Dendritic cell treated with granulocyte-macrophage colony-stimulating factor and Interleukin-4, amounts not matched to agents 40 ng/mL and 50 ng/mL, for 4 days (primary cell): ENCODE measurements around the gene OLFM1.

Source experiments
- H3K27ac Mint-ChIP-seq: one replicate; pipeline ENCODE4 v1.8.0; 2022; ENCODE audit warnings: mild to moderate bottlenecking, mixed read lengths
- H3K27me3 Mint-ChIP-seq: one replicate; pipeline ENCODE4 v1.8.0; 2022; ENCODE audit warnings: mild to moderate bottlenecking, mixed read lengths
- H3K36me3 Mint-ChIP-seq: one replicate; pipeline ENCODE4 v1.8.0; 2022; ENCODE audit warnings: low read depth, mixed read lengths
- H3K4me1 Mint-ChIP-seq: one replicate; pipeline ENCODE4 v1.8.0; 2022; ENCODE audit warnings: low read depth, mixed read lengths
- H3K4me3 Mint-ChIP-seq: one replicate; pipeline ENCODE4 v1.8.0; 2022; ENCODE audit warnings: mild to moderate bottlenecking, moderate library complexity, mixed read lengths
- H3K9me3 Mint-ChIP-seq: one replicate; pipeline ENCODE4 v1.8.0; 2022; ENCODE audit warnings: mixed read lengths
- intact Hi-C: fragments of 100-400 bp; cut with micrococcal nuclease; formaldehyde crosslinking; loops from one replicate; pipeline ENCODE4 v1.15.0; 2022

The OLFM1 gene

DNA sequence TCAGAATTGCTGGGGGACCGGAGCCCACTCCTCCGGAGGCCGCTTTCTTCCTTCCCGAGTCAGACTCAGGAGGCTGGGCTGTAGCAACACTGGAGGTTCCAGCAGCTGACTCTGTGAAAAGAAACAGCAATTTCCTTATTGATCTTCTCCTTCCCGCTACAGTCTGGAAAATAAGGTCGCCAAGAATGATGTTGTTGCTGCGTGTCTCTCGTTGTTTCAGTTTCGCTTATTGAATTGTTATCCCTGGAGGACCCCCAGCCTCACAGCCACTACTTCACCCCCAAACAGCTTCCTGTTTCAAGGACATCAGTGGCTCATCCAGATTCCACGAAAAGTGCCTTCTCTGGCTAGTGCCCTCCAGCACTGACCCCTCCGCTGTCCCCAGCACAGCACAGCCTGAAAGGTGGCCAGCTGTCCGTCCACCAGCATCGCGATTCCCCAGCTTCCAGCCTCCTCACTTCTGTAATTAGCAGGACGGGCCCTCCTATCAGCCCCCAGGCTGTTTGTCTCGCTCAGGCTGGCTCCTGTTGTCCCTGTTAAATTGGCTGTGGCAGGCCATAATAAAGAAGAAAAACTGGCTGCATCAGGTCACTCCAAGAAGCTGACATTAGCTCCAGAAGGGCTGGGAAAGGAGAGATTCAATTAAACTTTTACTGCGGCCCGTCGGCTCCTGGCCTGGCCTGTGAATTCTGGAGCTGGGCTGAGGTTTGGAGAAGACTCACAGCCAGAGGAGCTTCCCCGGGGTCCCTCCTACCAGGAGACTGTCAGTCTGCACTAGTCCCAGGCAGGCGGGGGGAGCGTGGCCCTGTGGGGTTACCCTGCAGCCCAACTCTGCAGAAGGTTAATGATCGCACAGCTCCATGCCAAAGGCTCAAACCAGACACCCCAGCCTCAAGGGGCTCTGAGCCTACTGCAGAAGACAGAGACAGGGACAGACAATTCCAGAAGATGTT lies 40.5 kb downstream of the OLFM1 start:
- Mint-ChIP-seq H3K36me3 (no peaks in the 10 kb centered on the region), H3K9me3 (no peaks in the 10 kb centered on the region), H3K4me1 (no peaks in the 10 kb centered on the region), H3K27ac (no peak overlapping the region), H3K4me3 (no peak overlapping the region), H3K27me3 (peaks cover 2% of the 10 kb centered on the region)
- intact Hi-C loops = no loop called here

DNA sequence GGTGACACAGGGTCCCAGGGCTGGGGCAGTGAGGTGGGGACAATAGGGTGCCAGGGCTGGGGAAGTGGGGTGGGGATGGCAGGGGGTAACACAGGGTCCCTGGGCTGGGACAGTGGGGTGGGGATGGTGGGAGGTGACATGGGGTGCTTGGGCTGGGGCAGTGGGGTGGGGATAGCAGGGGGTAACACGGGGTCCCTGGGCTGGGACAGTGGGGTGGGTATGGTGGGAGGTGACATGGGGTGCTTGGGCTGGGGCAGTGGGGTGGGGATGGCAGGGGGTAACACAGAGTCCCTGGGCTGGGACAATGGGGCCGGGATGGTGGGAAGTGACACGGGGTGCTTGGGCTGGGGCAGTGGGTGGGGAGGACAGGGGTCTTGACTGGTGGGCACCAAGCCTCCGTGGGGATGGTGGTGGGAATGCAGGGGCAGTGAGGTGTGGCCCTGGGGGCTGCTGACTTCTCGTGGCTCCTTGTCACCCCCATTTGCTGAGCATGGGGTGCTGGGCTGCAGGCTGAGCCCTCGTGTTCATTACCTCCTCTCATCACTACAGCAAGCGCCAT lies 41.7 kb downstream of the OLFM1 start:
- Mint-ChIP-seq H3K27me3 (peaks cover 7% of the 10 kb centered on the region), H3K36me3 (no peaks in the 10 kb centered on the region), H3K27ac (no peak overlapping the region), H3K4me3 (no peak overlapping the region), H3K4me1 (no peaks in the 10 kb centered on the region), H3K9me3 (no peaks in the 10 kb centered on the region)
- intact Hi-C loops = no loop called here

GRCh38 chr9:135130207-135130976 lies 42.9 kb downstream of the OLFM1 start:
- peaks cover 7% of the 10 kb centered on the region for H3K27me3 Mint-ChIP-seq
- intact Hi-C loops = no loop called here
- H3K9me3 Mint-ChIP-seq = no peaks in the 10 kb centered on the region
- H3K27ac Mint-ChIP-seq = no peak overlapping the region
- H3K36me3 Mint-ChIP-seq = no peaks in the 10 kb centered on the region
- H3K4me3 Mint-ChIP-seq = no peak overlapping the region
- H3K4me1 Mint-ChIP-seq = no peaks in the 10 kb centered on the region

DNA sequence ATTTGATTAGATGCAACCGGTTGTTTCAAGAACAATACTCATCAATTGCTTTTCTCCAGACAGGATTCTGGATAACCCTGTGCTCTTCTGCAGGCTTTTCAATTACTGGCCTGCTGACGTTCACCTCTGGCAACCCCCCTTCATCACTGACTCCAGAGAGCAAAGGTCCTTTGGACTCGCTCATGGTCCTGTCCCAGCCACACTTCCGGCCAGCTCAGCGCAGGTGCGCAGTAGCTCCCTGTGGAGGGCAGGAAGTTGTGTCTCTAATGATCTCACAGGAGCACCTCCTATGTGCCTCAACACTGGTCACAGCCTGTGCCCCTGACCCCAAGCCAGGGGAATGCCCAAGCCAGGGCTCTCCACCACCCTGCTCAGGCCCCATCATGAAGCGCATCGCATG lies 44.0 kb downstream of the OLFM1 start:
- Mint-ChIP-seq H3K9me3 (no peaks in the 10 kb centered on the region), H3K27ac (no peak overlapping the region), H3K4me3 (no peak overlapping the region), H3K27me3 (peaks cover 7% of the 10 kb centered on the region), H3K36me3 (no peaks in the 10 kb centered on the region), H3K4me1 (no peaks in the 10 kb centered on the region)
- intact Hi-C loops = no loop called here

DNA sequence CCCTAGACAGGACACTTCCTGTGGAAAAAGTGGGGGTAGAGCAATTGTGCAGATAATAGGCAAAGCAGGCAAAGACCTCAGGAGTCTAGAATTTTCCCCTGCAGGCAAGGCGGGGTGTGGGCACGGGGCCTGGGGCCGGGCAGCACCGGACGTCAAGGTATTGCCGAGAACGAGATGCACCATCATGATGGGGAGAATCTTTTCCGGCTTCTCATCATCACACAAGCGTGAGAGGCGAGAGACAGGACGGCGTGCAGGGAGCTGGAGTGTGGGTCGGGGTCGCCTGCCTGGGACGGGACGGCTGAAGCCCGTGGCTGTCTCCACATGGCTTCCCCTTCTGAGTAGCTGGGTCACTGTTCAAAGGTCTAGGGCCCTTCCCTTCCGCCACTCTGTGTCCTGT lies 44.5 kb downstream of the OLFM1 start:
- Mint-ChIP-seq H3K9me3 (no peaks in the 10 kb centered on the region), H3K27me3 (peaks cover 10% of the 10 kb centered on the region), H3K36me3 (no peaks in the 10 kb centered on the region), H3K4me1 (no peaks in the 10 kb centered on the region), H3K27ac (no peak overlapping the region), H3K4me3 (no peak overlapping the region)
- intact Hi-C loops = no loop called here

DNA sequence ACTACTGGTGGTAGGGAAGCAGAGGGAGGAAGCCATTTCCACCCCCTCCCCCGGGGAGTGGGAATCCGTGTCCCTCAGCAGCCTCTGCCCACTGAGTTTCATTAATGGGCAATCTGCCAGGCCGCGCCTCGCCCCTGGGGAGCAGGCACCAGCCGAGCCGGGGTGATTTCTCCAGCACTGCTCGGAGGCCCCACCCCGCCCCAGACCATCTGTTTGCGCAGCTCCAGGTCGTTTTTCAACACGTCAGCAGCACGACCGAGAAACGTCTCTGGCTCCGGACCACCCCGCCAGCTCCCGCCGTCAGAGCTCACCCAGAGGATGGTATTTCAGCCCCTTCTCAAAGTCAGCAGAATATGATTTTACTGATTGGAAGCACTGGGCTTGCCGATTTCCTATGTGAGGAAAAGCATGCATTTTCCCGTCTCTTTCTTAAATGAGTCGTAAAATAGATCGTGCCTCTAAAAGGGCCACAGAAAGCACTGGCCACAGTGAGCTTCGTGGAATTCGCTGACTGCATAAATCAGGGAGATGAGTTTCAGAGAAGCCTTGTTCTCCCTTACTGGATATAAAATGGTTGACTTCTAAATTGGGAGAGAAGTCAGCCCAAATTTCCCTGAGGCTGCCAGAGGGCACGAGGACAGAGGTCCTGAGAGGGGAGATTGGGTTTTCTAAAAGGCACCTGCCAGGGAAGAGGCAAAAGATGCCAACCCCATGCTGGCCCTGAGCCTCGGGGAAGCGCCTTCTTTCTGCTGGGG lies 47.0 kb downstream of the OLFM1 start:
- no peak overlapping the region for H3K27ac Mint-ChIP-seq
- H3K9me3 Mint-ChIP-seq = no peaks in the 10 kb centered on the region
- H3K36me3 Mint-ChIP-seq = no peaks in the 10 kb centered on the region
- intact Hi-C loops = no loop called here
- H3K4me1 Mint-ChIP-seq = no peaks in the 10 kb centered on the region
- H3K27me3 Mint-ChIP-seq = peaks cover 12% of the 10 kb centered on the region
- no peak overlapping the region for H3K4me3 Mint-ChIP-seq

GRCh38 chr9:135135171-135135928 lies 47.9 kb downstream of the OLFM1 start:
- H3K4me3 Mint-ChIP-seq = no peak overlapping the region
- H3K27ac Mint-ChIP-seq = no peak overlapping the region
- no peaks in the 10 kb centered on the region for H3K4me1 Mint-ChIP-seq
- H3K36me3 Mint-ChIP-seq = no peaks in the 10 kb centered on the region
- intact Hi-C loops = no loop called here
- H3K27me3 Mint-ChIP-seq = peaks cover 12% of the 10 kb centered on the region
- no peaks in the 10 kb centered on the region for H3K9me3 Mint-ChIP-seq

- H3K4me1 Mint-ChIP-seq = no peaks in the 10 kb centered on the region
- H3K4me3 Mint-ChIP-seq = no peak overlapping the region
- intact Hi-C loops = no loop called here
- H3K27me3 Mint-ChIP-seq = peaks cover 12% of the 10 kb centered on the region
- no peak overlapping the region for H3K27ac Mint-ChIP-seq
- no peaks in the 10 kb centered on the region for H3K9me3 Mint-ChIP-seq
- no peaks in the 10 kb centered on the region for H3K36me3 Mint-ChIP-seq
Observed at GRCh38 chr9:135135929-135136315, 48.5 kb downstream of the OLFM1 start.

GRCh38 chr9:135136481-135136880 lies 49.0 kb downstream of the OLFM1 start:
- Mint-ChIP-seq H3K4me1 (no peaks in the 10 kb centered on the region), H3K36me3 (no peaks in the 10 kb centered on the region), H3K27me3 (peaks cover 12% of the 10 kb centered on the region), H3K27ac (no peak overlapping the region), H3K4me3 (no peak overlapping the region), H3K9me3 (no peaks in the 10 kb centered on the region)
- intact Hi-C loops = no loop called here

- Mint-ChIP-seq H3K9me3 (no peaks in the 10 kb centered on the region), H3K4me1 (no peaks in the 10 kb centered on the region), H3K4me3 (no peak overlapping the region), H3K27me3 (peaks cover 12% of the 10 kb centered on the region), H3K36me3 (no peaks in the 10 kb centered on the region), H3K27ac (no peak overlapping the region)
- intact Hi-C loops = no loop called here
Observed at GRCh38 chr9:135136991-135137832, 49.7 kb downstream of the OLFM1 start.

- Mint-ChIP-seq H3K27me3 (peaks cover 7% of the 10 kb centered on the region), H3K4me1 (no peaks in the 10 kb centered on the region), H3K27ac (no peak overlapping the region), H3K9me3 (no peaks in the 10 kb centered on the region), H3K4me3 (no peak overlapping the region), H3K36me3 (no peaks in the 10 kb centered on the region)
- intact Hi-C loops = no loop called here
Observed at GRCh38 chr9:135138078-135138855, 50.8 kb downstream of the OLFM1 start.

GRCh38 chr9:135139366-135139959 lies 52.0 kb downstream of the OLFM1 start:
- no peaks in the 10 kb centered on the region for H3K36me3 Mint-ChIP-seq
- intact Hi-C loops = no loop called here
- H3K27me3 Mint-ChIP-seq = peaks cover 8% of the 10 kb centered on the region
- H3K4me1 Mint-ChIP-seq = no peaks in the 10 kb centered on the region
- H3K4me3 Mint-ChIP-seq = no peak overlapping the region
- no peaks in the 10 kb centered on the region for H3K9me3 Mint-ChIP-seq
- no peak overlapping the region for H3K27ac Mint-ChIP-seq
